ENCODE results near the gene PHF21A.

Gene PHF21A

DNA sequence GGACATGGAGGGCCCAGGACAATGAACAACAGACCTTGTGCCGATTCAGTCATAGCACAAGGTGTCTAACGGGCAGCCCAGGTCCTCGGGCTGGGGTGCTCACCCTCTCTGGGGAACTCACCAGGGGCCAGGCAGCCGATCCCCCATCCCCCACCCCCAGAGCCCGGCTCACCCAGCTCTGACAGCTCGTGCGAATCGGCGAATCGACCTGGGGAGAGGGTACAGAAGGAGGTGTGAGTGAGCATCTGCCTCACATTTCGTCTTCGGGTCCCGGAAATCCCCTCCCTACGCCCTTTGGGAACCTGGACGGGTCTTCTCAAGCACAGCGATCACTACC lies 204.0 kb downstream of the PHF21A start:
- H3F3A ChIP-seq (ENCODE audit: low read depth), result peaks cover 3% of the 10 kb centered on the region; the same call in 1 of the 2 replicates
- no peak for TF ChIP-seq EZH2phosphoT487 (IDR thresholded peaks at IDR 0.05; ENCODE audit: borderline replicate concordance)
- TF ChIP-seq, protein P1, sequence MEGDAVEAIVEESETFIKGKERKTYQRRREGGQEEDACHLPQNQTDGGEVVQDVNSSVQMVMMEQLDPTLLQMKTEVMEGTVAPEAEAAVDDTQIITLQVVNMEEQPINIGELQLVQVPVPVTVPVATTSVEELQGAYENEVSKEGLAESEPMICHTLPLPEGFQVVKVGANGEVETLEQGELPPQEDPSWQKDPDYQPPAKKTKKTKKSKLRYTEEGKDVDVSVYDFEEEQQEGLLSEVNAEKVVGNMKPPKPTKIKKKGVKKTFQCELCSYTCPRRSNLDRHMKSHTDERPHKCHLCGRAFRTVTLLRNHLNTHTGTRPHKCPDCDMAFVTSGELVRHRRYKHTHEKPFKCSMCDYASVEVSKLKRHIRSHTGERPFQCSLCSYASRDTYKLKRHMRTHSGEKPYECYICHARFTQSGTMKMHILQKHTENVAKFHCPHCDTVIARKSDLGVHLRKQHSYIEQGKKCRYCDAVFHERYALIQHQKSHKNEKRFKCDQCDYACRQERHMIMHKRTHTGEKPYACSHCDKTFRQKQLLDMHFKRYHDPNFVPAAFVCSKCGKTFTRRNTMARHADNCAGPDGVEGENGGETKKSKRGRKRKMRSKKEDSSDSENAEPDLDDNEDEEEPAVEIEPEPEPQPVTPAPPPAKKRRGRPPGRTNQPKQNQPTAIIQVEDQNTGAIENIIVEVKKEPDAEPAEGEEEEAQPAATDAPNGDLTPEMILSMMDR (conservative IDR thresholded peaks at IDR 0.05; ENCODE audit: low read length), result no peak
- no peaks in the 10 kb centered on the region for H3K9me2 ChIP-seq (replicated peaks; ENCODE audit: low read depth, low read length)
- H3K79me2 ChIP-seq (ENCODE audit: insufficient read depth, low read length), result peaks cover 23% of the 10 kb centered on the region
- peaks cover 22% of the 10 kb centered on the region for H4K20me1 ChIP-seq (ENCODE audit: insufficient read depth, low read length, poor library complexity, severe bottlenecking)
- peak overlapping the region; percentile 91 for H3K4me2 ChIP-seq (ENCODE audit: low read depth, low read length, poor library complexity, severe bottlenecking)
- peaks cover 17% of the 10 kb centered on the region; the same call in 1 of the 2 replicates for H3K36me3 ChIP-seq (ENCODE audit: insufficient read depth, low read length)
- H3K4me1 ChIP-seq (ENCODE audit: insufficient read depth, low read length, poor library complexity, severe bottlenecking), result peaks cover 29% of the 10 kb centered on the region
- H2AFZ ChIP-seq (ENCODE audit: low read length), result peak overlapping the region; percentile 96; the same call in 1 of the 2 replicates
- H3K4me3 ChIP-seq (ENCODE audit: low read length, poor library complexity, severe bottlenecking), result peak overlapping the region; percentile 94
- H3K9ac ChIP-seq (ENCODE audit: low read depth, low read length, poor library complexity, severe bottlenecking), result peak overlapping the region; percentile 89
- no peaks in the 10 kb centered on the region for H3K27me3 ChIP-seq (ENCODE audit: insufficient read depth, low read length, poor library complexity, severe bottlenecking)
- no peaks in the 10 kb centered on the region for H3K9me3 ChIP-seq (ENCODE audit: insufficient read depth, low read depth, low read length)

DNA sequence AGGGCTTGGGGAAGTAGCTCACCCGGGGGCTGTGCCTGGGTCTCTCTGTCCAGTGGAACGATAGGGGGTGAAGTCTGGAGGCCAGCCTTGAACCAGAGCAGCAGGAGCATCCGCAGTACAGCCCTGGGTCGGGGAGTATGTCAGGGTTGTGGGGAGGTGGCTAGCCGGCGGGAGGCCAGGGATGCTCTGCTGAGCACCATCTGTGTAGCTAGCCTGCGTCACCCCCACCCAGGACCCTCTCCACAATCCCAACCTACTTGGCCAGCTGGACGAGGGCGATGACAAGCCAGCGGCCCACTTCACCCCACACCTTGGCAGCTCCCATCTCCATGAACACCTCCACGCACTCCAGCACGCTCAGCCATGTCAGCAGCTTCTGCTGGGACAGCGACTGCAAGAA lies 205.8 kb downstream of the PHF21A start:
- Histone ChIP-seq H3K4me3 (ENCODE audit: low read length, poor library complexity, severe bottlenecking) (no peak overlapping the region), H3K36me3 (ENCODE audit: insufficient read depth, low read length) (peaks cover 17% of the 10 kb centered on the region; the same call in 1 of the 2 replicates), H3K9ac (ENCODE audit: low read depth, low read length, poor library complexity, severe bottlenecking) (no peak overlapping the region), H3K9me2 (replicated peaks; ENCODE audit: low read depth, low read length) (no peaks in the 10 kb centered on the region), H3F3A (ENCODE audit: low read depth) (peaks cover 3% of the 10 kb centered on the region; the same call in 1 of the 2 replicates), H3K4me1 (ENCODE audit: insufficient read depth, low read length, poor library complexity, severe bottlenecking) (peaks cover 29% of the 10 kb centered on the region), H3K9me3 (ENCODE audit: insufficient read depth, low read depth, low read length) (no peaks in the 10 kb centered on the region), H4K20me1 (ENCODE audit: insufficient read depth, low read length, poor library complexity, severe bottlenecking) (peaks cover 22% of the 10 kb centered on the region), H3K27me3 (ENCODE audit: insufficient read depth, low read length, poor library complexity, severe bottlenecking) (no peaks in the 10 kb centered on the region), H3K79me2 (ENCODE audit: insufficient read depth, low read length) (peaks cover 23% of the 10 kb centered on the region), H2AFZ (ENCODE audit: low read length) (no peak overlapping the region), H3K4me2 (ENCODE audit: low read depth, low read length, poor library complexity, severe bottlenecking) (no peak overlapping the region)
- TF ChIP-seq, protein P1 (conservative IDR thresholded peaks at IDR 0.05; ENCODE audit: low read length), result no peak
- TF ChIP-seq EZH2phosphoT487 (IDR thresholded peaks at IDR 0.05; ENCODE audit: borderline replicate concordance), result no peak

DNA sequence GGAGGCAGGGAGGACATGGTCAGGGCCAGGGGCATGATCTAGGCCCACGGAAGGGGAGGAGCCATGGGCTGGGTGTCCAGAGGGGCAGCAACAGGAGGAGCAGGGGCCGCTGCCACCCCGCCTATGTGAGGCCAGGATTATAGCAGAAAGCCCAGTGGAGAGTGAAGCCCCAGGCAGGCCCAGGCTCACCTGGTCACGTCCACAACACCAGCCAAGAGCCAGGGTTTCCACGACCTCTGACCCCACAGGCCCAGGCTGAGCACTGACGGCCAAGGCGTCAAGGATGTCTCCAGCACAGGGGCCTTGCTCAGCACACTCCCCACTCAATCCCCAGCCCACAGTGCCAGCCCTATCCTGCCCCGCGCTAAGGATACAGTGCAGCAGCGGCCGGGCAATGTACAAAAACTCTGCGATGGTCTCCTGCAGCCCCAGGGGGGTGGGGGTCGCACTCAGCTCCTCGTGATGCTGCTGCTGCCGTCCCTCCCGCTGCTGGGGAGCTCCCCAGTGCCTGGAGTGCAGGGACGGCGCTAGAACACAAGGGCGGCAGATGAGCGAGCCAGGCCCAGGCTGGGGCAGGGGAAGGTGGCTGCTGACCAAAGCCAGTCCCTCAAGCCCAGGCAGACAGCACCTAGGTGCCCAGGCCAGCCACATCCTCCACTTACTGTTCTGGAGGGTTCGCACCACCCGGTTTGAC lies 207.2 kb downstream of the PHF21A start:
- Histone ChIP-seq H3K4me3 (ENCODE audit: low read length, poor library complexity, severe bottlenecking) (no peak overlapping the region), H3K4me2 (ENCODE audit: low read depth, low read length, poor library complexity, severe bottlenecking) (no peak overlapping the region), H3K79me2 (ENCODE audit: insufficient read depth, low read length) (peaks cover 23% of the 10 kb centered on the region), H3K9me3 (ENCODE audit: insufficient read depth, low read depth, low read length) (no peaks in the 10 kb centered on the region), H3F3A (ENCODE audit: low read depth) (peaks cover 3% of the 10 kb centered on the region; the same call in 1 of the 2 replicates), H3K36me3 (ENCODE audit: insufficient read depth, low read length) (peaks cover 22% of the 10 kb centered on the region; the same call in 1 of the 2 replicates), H3K9ac (ENCODE audit: low read depth, low read length, poor library complexity, severe bottlenecking) (no peak overlapping the region), H2AFZ (ENCODE audit: low read length) (no peak overlapping the region), H3K9me2 (replicated peaks; ENCODE audit: low read depth, low read length) (no peaks in the 10 kb centered on the region), H3K27me3 (ENCODE audit: insufficient read depth, low read length, poor library complexity, severe bottlenecking) (no peaks in the 10 kb centered on the region), H3K4me1 (ENCODE audit: insufficient read depth, low read length, poor library complexity, severe bottlenecking) (peaks cover 17% of the 10 kb centered on the region), H4K20me1 (ENCODE audit: insufficient read depth, low read length, poor library complexity, severe bottlenecking) (peaks cover 22% of the 10 kb centered on the region)
- no peak for TF ChIP-seq EZH2phosphoT487 (IDR thresholded peaks at IDR 0.05; ENCODE audit: borderline replicate concordance)
- TF ChIP-seq, protein P1 (conservative IDR thresholded peaks at IDR 0.05; ENCODE audit: low read length), result no peak
